ENCODE data around the gene DEFB132. TPM values are rescaled to one million over a fixed set of nuclear protein-coding genes. Genes with fewer than 3 reads are reported as not detected.

DEFB132 gene
- polyA plus RNA-seq, 3 donors, result not detected

- no peaks in the 10 kb centered on the region for H3K9me3 Mint-ChIP-seq
Measured at GRCh38 chr20:210809-211502, 46.6 kb upstream of the DEFB132 start.

GRCh38 chr20:214383-214782 is 43.1 kb upstream of the DEFB132 start:
- H3K27me3 ChIP-seq (ENCODE audit: control insufficient read depth in 2 of 2, insufficient read depth in 2 of 2, low read length in 2 of 2), result no peaks in the 10 kb centered on the region
- no CpG with 5 or more reads among the region's 2 CpGs for WGBS (ENCODE audit: insufficient coverage)
- no peaks in the 10 kb centered on the region for H4K20me1 ChIP-seq (ENCODE audit: insufficient read depth, low read length)
- H3K27me3 Mint-ChIP-seq (ENCODE audit: low read depth in 3 of 3), result peaks cover 0 to 3% (median 2%) of the 10 kb centered on the region in 3 donors
- H3K4me2 ChIP-seq (replicated peaks; ENCODE audit: extremely low read depth, low read length, poor library complexity, severe bottlenecking), result no peak overlapping the region
- H3K36me3 ChIP-seq (replicated peaks in 1 of 2; ENCODE audit: control insufficient read depth in 1 of 2, insufficient read depth in 2 of 2, low read length in 2 of 2), result no peaks in the 10 kb centered on the region
- H2AFZ ChIP-seq (ENCODE audit: insufficient read depth, low read depth, low read length, poor library complexity, severe bottlenecking), result no peak overlapping the region
- no peaks in the 10 kb centered on the region for H3K4me1 Mint-ChIP-seq
- no peaks in the 10 kb centered on the region for H3K36me3 Mint-ChIP-seq
- no peaks in the 10 kb centered on the region for H3K79me2 ChIP-seq (ENCODE audit: insufficient read depth, low read length)
- H3K27ac ChIP-seq (ENCODE audit: low read depth in 1 of 2, low read length in 2 of 2), result no peak overlapping the region
- TF ChIP-seq CTCF (IDR thresholded peaks at IDR 0.05), result no peak
- no peak overlapping the region for H3K27ac Mint-ChIP-seq
- H3K4me1 ChIP-seq (ENCODE audit: control insufficient read depth in 1 of 2, insufficient read depth in 2 of 2, low read length in 2 of 2), result no peaks in the 10 kb centered on the region
- no peaks in the 10 kb centered on the region for H3K9me3 Mint-ChIP-seq
- H3K9me3 ChIP-seq (replicated peaks in 1 of 2; ENCODE audit: control insufficient read depth in 1 of 2, insufficient read depth in 1 of 2, low read length in 2 of 2), result no peaks in the 10 kb centered on the region
- H3K4me3 ChIP-seq (replicated peaks in 1 of 3; ENCODE audit: low read depth in 2 of 3, low read length in 3 of 3), result no peak overlapping the region
- H3K4me3 Mint-ChIP-seq, result no peak overlapping the region
- no peak for DNase-seq
- no peak overlapping the region for H3K9ac ChIP-seq (ENCODE audit: insufficient read depth, low read length, poor library complexity, severe bottlenecking)
- intact Hi-C loops (cut with micrococcal nuclease), result no loop called here

More at GRCh38 chr20:210809-211502, 46.6 kb upstream of the DEFB132 start:
- WGBS (ENCODE audit: insufficient coverage), result 69% methylated on average over 2 of the region's 7 CpGs
- H3K27me3 Mint-ChIP-seq (ENCODE audit: low read depth in 3 of 3), result no peaks in the 10 kb centered on the region
- H2AFZ ChIP-seq (ENCODE audit: insufficient read depth, low read depth, low read length, poor library complexity, severe bottlenecking), result no peak overlapping the region
- no peaks in the 10 kb centered on the region for H3K36me3 ChIP-seq (replicated peaks in 1 of 2; ENCODE audit: control insufficient read depth in 1 of 2, insufficient read depth in 2 of 2, low read length in 2 of 2)
- H3K79me2 ChIP-seq (ENCODE audit: insufficient read depth, low read length), result no peaks in the 10 kb centered on the region
- no peaks in the 10 kb centered on the region for H3K9me3 ChIP-seq (replicated peaks in 1 of 2; ENCODE audit: control insufficient read depth in 1 of 2, insufficient read depth in 1 of 2, low read length in 2 of 2)
- H3K4me1 ChIP-seq (ENCODE audit: control insufficient read depth in 1 of 2, insufficient read depth in 2 of 2, low read length in 2 of 2), result no peaks in the 10 kb centered on the region
- H3K4me2 ChIP-seq (replicated peaks; ENCODE audit: extremely low read depth, low read length, poor library complexity, severe bottlenecking), result no peak overlapping the region
- H3K27ac Mint-ChIP-seq, result no peak overlapping the region
- H3K27me3 ChIP-seq (ENCODE audit: control insufficient read depth in 2 of 2, insufficient read depth in 2 of 2, low read length in 2 of 2), result no peaks in the 10 kb centered on the region
- no peak overlapping the region for H3K4me3 Mint-ChIP-seq
- TF ChIP-seq CTCF (IDR thresholded peaks at IDR 0.05), result no peak
- no peaks in the 10 kb centered on the region for H3K4me1 Mint-ChIP-seq
- H3K4me3 ChIP-seq (replicated peaks in 1 of 3; ENCODE audit: low read depth in 2 of 3, low read length in 3 of 3), result no peak overlapping the region
- intact Hi-C loops (cut with micrococcal nuclease), result no loop called here
- H3K36me3 Mint-ChIP-seq, result no peaks in the 10 kb centered on the region
- DNase-seq, result no peak
- H3K9ac ChIP-seq (ENCODE audit: insufficient read depth, low read length, poor library complexity, severe bottlenecking), result no peak overlapping the region
- H4K20me1 ChIP-seq (ENCODE audit: insufficient read depth, low read length), result no peaks in the 10 kb centered on the region
- H3K27ac ChIP-seq (ENCODE audit: low read depth in 1 of 2, low read length in 2 of 2), result no peak overlapping the region
